ENCODE data around the gene BEX4.
"Not testable (repeated sequence)": the region's sequence is repeated elsewhere in the genome, so short reads cannot be mapped to it uniquely, and the experiment has no call there.

The BEX4 gene

DNA sequence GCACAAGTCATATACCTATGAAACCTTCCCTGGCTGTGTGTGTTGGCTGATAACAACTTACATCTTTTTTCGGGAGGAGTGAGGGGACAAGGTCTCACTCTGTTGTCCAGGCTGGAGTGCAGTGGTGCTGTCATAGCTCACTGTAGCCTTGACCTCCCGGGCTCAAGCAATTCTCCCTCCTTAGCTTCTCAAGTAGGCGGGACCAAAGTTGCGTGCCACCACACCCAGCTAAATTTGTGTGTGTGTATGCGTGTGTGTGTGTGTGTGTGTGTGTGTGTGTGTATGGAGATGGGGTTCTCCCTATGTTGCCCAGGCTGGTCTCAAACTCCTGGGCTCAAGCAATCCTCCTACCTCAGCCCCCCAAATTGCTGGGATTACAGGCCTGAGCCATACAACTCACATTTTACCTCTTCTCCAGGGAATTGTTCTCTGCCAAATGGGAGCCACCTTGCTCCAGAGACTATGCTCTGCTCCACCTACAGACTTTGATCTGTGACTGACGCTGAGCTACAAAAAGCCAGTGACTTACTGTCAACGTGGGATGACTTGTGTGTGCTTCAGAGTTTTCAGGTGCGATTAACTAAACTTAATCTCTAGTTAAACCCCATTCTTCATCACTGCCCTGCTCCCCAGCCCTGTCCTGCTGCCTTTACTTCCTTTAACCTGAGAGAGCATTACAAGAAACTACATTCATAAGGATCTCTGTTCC lies 2.0 kb upstream of the BEX4 start:
- no peak for DNase-seq (ENCODE audit: low spot score)
- in situ Hi-C loops (cut with MboI; ENCODE audit: low sequenced_read_pairs, unreplicated experiment), result loop anchor here (25.0 kb wide), 1 partner anchor 249 kb away; no protein-coding TSS in a partner anchor
- TF ChIP-seq, protein P1, sequence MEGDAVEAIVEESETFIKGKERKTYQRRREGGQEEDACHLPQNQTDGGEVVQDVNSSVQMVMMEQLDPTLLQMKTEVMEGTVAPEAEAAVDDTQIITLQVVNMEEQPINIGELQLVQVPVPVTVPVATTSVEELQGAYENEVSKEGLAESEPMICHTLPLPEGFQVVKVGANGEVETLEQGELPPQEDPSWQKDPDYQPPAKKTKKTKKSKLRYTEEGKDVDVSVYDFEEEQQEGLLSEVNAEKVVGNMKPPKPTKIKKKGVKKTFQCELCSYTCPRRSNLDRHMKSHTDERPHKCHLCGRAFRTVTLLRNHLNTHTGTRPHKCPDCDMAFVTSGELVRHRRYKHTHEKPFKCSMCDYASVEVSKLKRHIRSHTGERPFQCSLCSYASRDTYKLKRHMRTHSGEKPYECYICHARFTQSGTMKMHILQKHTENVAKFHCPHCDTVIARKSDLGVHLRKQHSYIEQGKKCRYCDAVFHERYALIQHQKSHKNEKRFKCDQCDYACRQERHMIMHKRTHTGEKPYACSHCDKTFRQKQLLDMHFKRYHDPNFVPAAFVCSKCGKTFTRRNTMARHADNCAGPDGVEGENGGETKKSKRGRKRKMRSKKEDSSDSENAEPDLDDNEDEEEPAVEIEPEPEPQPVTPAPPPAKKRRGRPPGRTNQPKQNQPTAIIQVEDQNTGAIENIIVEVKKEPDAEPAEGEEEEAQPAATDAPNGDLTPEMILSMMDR (IDR thresholded peaks at IDR 0.05; ENCODE audit: borderline replicate concordance, control extremely low read depth, extremely low read depth, insufficient read depth, missing control alignments), result no peak

- TF ChIP-seq, protein P1 (IDR thresholded peaks at IDR 0.05; ENCODE audit: borderline replicate concordance, control extremely low read depth, extremely low read depth, insufficient read depth, missing control alignments), result no peak
- DNase-seq (ENCODE audit: low spot score), result peak; percentile 27
- in situ Hi-C loops (cut with MboI; ENCODE audit: low sequenced_read_pairs, unreplicated experiment), result loop anchor here (25.0 kb wide), 1 partner anchor 247 kb away; no protein-coding TSS in a partner anchor
Observed at GRCh38 chrX:103215425-103215991, 600 bp downstream of the BEX4 start.

- in situ Hi-C loops (cut with MboI; ENCODE audit: low sequenced_read_pairs, unreplicated experiment), result loop anchor here (25.0 kb wide), 1 partner anchor 242 kb away; no protein-coding TSS in a partner anchor
- TF ChIP-seq, protein P1 (IDR thresholded peaks at IDR 0.05; ENCODE audit: borderline replicate concordance, control extremely low read depth, extremely low read depth, insufficient read depth, missing control alignments), result no peak
Observed at GRCh38 chrX:103220511-103221323, 5.8 kb downstream of the BEX4 start.

GRCh38 chrX:103225918-103226317 lies 11.0 kb downstream of the BEX4 start:
- in situ Hi-C loops (cut with MboI; ENCODE audit: low sequenced_read_pairs, unreplicated experiment); DNase-seq (ENCODE audit: low spot score): not testable (repeated sequence)

More at GRCh38 chrX:103220511-103221323, 5.8 kb downstream of the BEX4 start:
- no peak for DNase-seq (ENCODE audit: low spot score)

GRCh38 chrX:103233263-103233662 lies 18.4 kb downstream of the BEX4 start:
- in situ Hi-C loops (cut with MboI; ENCODE audit: low sequenced_read_pairs, unreplicated experiment), result no loop called here
- DNase-seq (ENCODE audit: low spot score), result no peak
- TF ChIP-seq, protein P1 (IDR thresholded peaks at IDR 0.05; ENCODE audit: borderline replicate concordance, control extremely low read depth, extremely low read depth, insufficient read depth, missing control alignments), result no peak

DNA sequence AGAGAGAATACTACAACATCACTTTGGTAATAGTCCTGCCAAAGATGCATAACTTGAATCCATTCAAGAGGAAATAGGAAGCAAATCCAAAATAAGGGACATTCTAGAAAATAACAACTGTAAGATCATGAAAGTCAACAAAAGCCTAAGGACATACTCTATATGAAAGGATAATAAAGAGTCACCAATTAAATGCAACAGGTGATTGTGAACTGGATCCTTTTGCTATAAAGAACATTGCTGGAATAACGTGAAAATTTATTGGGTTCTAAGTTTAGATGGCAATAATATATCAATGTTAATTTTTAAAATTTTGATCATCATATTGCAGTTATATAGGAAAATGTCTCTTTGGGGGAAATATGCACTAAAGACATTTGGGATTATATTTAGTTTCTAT lies 20.0 kb downstream of the BEX4 start:
- in situ Hi-C loops (cut with MboI; ENCODE audit: low sequenced_read_pairs, unreplicated experiment), result no loop called here
- DNase-seq (ENCODE audit: low spot score), result no peak
- TF ChIP-seq, protein P1 (IDR thresholded peaks at IDR 0.05; ENCODE audit: borderline replicate concordance, control extremely low read depth, extremely low read depth, insufficient read depth, missing control alignments), result no peak

GRCh38 chrX:103235608-103236007 lies 20.7 kb downstream of the BEX4 start:
- in situ Hi-C loops (cut with MboI; ENCODE audit: low sequenced_read_pairs, unreplicated experiment); DNase-seq (ENCODE audit: low spot score): not testable (repeated sequence)
